SIG-M5 treated with dmso at 0.1 percent for 504 hours (cell line): ENCODE data around the gene CLEC19A.

Source experiments
- DNase-seq: peaks from one replicate; lab custom pipeline; 2025; ENCODE audit not compliant: unreplicated experiment; lab: John Stamatoyannopoulos, UW

CLEC19A gene

GRCh38 chr16:19284207-19284606, 1.3 kb upstream of the CLEC19A start:
- DNase-seq: no peak

DNA sequence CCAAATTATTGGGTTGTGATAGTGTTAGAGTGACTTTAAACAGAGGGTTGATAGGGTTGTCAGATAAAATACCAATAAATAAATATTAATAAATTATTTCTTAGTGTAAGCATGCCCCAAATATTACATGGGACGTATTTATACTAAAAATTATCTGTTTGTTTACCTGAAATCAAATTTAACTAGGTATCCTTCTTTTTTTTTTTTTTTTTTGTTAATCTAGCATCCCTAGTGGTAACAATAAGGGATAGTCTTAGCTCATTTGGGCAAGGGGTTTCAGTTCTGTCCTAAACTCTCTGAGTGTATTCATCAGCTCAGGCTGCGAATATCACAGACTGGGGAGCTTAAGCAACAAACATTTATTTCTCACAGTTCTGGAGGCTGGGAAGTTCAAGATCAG, 1.3 kb downstream of the CLEC19A start:
- no peak for DNase-seq

- no peak for DNase-seq
Measured at GRCh38 chr16:19287241-19287640, 1.7 kb downstream of the CLEC19A start.

DNA sequence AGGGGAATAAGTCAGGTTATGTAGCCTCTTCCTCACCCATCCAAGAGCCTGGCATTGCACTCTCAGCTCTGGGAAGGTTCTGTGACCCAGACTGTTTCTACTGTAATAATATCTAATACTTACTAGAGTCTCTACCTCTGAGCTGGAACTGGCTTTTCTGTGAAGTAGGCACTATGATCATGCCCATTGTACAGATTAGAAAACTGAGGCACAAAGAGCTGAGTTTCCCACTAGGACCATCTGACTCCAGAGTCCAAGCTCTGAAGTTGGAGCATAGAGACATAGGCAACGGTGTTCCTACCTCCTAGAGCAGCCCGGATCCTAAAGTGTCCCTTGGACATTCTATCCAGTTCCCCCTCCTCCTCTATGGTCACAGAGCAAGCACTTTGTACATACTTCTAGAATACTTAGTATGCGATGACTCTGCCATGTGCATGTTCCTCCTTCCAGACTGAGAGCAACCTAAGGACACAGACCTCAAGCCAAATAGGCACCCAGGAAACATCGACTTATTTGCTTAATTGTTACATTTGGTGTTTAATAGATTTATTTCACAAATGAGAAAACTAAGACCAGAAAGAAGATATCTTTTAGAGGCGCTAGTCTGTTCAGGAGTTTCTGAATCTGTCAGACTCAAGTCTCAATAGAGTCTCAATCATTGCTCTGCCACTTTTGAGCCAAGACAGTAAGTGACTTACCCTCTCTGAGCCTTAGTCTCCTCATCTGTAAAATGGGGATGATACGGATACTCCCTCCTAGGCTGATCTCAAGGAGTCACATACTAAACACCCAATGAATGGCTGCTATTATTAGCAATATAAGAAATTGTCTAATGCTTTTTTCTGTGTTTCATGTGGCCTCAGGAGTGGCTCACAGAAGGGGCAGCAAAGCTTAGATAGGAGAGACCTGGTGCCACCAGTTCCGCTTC, 3.6 kb downstream of the CLEC19A start:
- DNase-seq: no peak

GRCh38 chr16:19289811-19290485, 4.4 kb downstream of the CLEC19A start:
- DNase-seq: no peak

DNA sequence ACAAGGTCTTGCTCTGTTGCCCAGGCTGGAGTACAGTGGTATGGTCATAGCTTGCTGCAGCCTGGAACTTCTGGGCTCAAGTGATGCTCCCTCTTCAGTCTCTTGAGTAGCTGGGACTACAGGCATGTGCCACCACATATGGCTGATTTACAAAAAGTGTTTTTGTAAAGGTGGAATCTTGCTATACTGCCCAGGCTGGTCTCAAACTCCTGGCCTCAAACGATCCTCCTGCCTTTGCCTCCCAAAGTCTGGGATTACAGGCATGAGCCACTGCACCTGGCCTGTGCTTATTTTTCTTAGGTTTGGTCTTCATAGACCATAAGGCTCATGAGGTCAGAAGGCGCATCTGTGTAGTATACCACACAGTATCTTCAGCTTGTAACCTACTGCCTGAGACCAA, 5.3 kb downstream of the CLEC19A start:
- no peak for DNase-seq

GRCh38 chr16:19291475-19291874, 5.9 kb downstream of the CLEC19A start:
- DNase-seq: no peak

- DNase-seq: no peak
Measured at GRCh38 chr16:19292186-19292585, 6.7 kb downstream of the CLEC19A start.

DNA sequence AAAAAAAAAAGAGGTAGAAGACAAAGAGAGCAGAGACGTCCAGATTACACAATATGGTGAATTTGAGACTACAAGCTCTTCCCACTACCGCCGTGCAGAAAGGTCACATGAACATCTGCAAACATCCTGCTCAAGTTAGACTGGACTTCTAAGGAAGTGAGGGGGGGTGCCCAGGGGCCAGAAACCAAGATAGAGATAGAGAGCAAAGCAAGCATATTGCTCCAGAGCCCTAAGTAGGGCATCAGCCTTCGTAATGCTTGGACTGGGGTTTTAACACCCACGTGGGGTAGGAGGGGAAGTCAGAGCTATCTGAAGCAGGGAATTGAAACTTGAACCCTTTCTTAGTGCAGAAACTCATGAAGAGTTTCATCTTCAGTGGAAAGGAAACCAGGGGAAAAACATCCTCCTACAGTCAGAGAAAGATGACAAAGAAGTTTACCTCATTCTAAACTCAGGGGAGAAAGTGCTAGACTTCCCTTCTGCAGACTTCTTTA, 8.7 kb downstream of the CLEC19A start:
- DNase-seq: peak; percentile 98

- DNase-seq: no peak
Measured at GRCh38 chr16:19295393-19295792, 9.9 kb downstream of the CLEC19A start.

DNA sequence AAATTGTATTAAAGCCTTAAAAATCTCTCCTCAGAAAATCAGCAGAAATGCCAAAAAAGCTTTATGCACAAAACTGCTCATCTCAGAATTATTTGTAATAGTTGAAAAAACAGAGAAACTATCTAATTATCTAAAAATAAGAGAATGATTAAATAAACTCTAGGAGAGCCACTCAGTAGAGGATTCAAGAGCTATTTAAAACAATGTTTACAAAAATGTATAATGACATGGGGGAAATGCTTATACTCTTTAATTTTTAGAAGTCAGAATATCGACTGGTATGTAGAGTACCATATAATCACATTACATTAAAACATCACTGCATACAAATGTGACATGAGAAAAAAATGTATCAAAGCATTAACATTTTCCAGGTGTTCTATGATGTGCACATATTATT, 11.9 kb downstream of the CLEC19A start:
- DNase-seq: no peak

- DNase-seq: no peak
Measured at GRCh38 chr16:19299565-19299964, 14.0 kb downstream of the CLEC19A start.

- no peak for DNase-seq
Measured at GRCh38 chr16:19301931-19302330, 16.4 kb downstream of the CLEC19A start.

GRCh38 chr16:19304750-19305149, 19.2 kb downstream of the CLEC19A start:
- peak; percentile 12 for DNase-seq

DNA sequence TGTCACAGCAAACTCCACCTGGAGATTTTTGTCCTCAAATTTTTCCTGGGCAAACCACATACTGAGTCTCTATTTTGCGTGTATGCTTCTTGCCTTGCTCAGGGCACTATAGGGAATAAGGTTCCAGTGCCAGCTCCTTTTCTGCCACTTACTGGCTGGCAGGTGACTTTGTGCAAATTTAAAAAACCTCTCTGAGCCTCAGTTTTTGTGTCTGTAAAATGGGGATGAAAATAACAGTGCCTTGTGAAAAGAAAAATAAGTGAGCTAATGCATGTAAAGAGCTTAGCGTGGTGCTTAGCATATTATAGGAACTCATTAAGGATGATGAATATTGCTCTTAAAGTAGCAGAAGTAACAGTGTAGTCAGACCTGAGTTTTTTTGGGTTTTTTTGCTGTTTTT, 19.9 kb downstream of the CLEC19A start:
- no peak for DNase-seq

- no peak for DNase-seq
Measured at GRCh38 chr16:19307587-19308241, 22.2 kb downstream of the CLEC19A start.

DNA sequence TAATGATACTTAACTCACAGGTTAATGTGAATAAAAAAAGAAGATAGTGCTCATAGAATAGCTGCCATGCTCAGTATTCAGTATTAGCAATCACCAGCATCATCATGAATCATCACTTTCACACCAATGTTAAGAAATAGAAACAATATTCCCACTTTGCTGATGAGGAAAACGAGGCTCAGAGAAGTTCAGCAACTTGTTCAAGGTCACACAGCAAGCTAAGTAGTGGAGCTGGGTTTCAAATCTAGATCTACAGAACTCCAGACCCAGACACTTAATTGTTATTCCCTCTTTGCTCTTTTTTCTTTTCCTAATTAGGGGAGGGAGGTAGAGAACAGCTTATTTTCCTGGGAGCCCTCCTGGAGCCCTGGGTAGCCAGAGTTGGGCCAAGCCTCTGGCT, 22.9 kb downstream of the CLEC19A start:
- DNase-seq: no peak

DNA sequence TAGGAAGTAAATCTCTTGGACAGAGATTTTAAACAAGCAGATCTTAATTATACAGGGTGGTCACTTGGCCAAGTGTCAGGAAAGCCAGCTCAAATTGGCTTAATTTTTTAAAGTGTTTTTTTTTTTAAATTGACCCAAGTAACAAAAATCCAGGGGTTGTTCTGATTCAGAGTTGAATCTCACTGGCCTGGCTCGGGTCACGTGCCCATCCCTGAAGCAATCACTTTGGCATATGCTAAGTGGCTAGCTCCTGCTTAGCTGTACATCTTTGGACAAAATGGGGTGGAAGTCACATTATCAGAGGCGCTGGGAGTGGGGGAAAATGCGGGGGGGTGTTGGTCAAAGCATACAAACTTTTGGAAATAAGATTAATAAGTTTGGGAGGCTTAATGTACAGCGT, 23.6 kb downstream of the CLEC19A start:
- no peak for DNase-seq

GRCh38 chr16:19314718-19315425, 29.3 kb downstream of the CLEC19A start:
- no peak for DNase-seq

DNA sequence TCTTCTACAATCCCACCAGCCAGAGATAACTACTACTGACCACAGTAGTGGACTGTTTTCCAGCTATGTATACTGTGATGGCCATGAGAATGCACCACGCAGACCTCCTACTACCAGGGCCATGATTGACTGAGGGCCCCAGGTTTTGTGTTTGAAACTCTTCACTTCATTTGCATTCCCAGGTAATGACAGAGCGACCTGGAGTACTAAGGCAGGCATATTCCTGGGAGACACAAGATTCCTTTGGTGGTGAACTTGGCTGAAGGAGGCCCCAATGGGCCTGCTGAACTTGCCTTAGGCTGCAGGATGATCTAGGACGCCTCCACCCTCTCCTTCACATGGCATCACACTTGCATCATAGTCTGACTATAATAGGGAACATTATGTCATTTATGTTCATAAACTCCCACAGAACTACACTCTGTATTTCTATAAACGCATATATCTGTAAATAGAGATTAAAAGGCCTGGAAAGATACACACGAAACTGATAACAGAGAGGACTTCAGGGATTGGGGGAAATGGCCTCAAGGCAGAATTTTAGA, 30.4 kb downstream of the CLEC19A start:
- no peak for DNase-seq

DNA sequence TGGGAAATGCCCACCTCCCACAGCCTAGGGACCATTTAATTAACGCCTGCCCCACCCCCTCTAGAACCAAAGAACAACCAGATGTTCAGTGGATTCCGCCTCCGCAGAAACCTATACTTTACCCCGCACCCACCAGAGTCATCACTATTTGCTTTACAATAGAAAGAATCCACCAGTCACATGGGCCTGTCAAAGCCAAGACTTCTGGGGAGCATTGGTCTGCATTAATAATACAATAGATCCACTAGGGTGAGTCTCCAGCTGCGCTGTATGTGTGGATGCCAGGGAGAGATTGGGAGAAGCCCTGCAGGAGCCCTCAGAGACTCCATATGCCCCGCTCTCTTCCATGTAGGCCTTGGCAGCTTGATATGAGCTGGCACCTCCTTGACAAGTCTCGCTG, 31.3 kb downstream of the CLEC19A start:
- no peak for DNase-seq
